Left renal cortex interstitium (tissue), 4 donors: ENCODE data around the gene PSMD13. TPM values are rescaled to one million over a fixed set of nuclear protein-coding genes. Genes with fewer than 3 reads are reported as not detected.
"Not testable (repeated sequence)": the region's sequence is repeated elsewhere in the genome, so short reads cannot be mapped to it uniquely, and the experiment has no call there.

ENCODE experiments used
- DNase-seq, 4 donors: peaks; one replicate each; pipeline ENCODE4 v3.0.0-alpha.2; 2013; ENCODE audit warnings: low read depth in 4 of 4, low spot score in 2 of 4, missing footprints in 1 of 4
- polyA plus RNA-seq, 4 donors: library from polyadenylated mRNA; unstranded; fragments of 120-200 nt; gene quantifications; one replicate each; pipeline ENCODE4 v1.2.1, GENCODE V29; 2013; ENCODE audit not compliant: insufficient read length in 4 of 4

The PSMD13 gene
- polyA plus RNA-seq, 4 donors: 132 to 167 (median 139) TPM

DNA sequence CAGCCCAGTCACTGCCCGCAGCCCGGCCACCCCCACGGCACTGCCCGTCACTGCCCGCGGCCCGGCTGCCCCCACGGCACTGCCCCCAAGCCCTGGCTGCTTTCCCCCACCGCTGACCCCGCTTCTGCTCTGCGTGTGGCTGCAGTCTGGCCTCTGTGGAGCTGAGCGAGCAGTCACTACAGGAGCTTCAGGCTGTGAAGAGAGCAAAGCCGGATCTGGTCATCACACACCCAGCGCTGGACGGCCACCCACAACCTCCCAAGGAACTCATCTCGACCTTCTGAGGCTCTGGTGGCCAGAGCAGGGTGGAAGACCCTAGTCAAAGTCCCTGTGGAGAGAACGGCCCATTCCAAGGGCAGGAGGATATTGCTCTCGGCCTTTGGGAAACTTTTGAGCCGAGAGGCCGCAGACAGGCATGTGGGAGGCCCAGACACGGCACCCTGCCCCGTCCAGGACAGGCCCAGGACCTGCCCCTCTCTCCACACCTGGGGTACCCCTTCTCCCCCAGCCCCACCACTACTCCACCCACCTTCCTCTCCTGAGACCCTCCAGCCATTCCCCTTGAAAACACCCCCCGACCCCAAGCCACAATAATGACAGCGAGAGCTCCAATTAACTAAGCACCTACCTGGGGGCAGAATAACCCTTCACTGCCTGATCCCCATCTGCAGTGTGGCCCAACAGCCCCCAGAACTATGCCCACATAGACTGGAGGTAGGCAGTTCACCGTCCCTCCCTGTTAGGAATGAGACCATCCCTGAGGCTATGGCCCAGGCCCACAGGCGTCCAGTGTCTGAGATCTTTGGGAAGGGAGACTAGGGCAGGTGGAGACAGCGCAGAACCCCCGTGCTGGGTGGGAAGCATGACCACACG, 48.5 kb downstream of the PSMD13 start:
- no peak for DNase-seq

- DNase-seq: no peak
These were observed 49.1 kb downstream of the PSMD13 start for GRCh38 chr11:285894-286220.

GRCh38 chr11:286977-287820, 50.4 kb downstream of the PSMD13 start:
- DNase-seq: not testable (repeated sequence)

GRCh38 chr11:287821-288477, 51.2 kb downstream of the PSMD13 start:
- DNase-seq: no peak

DNA sequence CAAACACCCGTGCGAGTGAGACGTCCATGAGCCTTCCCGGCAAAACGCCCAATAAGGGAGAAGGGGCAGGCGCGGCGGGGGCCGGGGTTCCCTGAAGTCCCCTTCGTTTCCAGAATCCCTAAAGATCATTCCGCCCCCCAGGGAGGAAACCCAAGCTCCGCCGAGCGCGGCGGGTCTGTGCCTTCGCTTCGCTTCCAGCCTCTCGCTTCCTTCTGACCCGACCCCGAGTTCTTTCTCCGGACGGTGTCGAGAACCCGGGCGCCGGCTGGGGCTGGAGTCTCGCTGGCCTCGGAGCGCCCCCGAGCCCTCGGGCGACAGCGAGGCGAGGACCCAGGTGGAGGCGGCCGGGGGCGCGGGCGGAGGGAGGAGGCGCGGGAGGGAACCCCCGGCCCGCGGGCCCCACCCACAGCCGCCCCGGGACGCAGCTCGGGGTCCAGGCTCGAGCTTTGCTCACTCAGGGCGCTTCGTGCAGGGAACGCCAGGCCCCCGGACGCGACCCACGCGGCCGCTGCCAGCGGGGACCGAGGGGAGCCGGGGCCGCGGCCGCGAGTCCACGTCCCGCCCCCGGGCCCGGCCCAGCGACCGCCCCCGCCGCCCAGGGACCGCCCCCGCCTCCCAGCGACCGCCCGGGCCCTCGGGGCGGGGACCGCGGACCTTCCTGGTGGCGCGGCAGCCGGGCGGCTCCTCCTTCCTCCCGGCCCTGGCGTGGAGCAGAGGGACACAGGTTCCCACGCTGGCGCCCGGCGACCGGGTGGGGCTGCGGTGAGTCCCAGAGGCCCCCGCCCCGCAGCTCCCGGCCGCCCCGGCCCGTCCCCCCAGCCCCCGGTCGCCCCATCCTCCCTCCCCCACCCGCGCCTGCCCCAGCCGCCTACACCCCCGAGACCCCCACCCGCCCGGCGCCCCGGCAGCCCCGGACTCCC, 52.0 kb downstream of the PSMD13 start, which contains the start of gene PGGHG:
Gene PGGHG, plus strand, starts transcription at position 649 of the 920 bp plus-strand sequence. CDS start 691 bp downstream, outside the sequence.
- no peak for DNase-seq

GRCh38 chr11:289398-289711, 52.6 kb downstream of the PSMD13 start:
- DNase-seq: no peak

GRCh38 chr11:289712-290620, 53.2 kb downstream of the PSMD13 start:
- DNase-seq: no peak

DNA sequence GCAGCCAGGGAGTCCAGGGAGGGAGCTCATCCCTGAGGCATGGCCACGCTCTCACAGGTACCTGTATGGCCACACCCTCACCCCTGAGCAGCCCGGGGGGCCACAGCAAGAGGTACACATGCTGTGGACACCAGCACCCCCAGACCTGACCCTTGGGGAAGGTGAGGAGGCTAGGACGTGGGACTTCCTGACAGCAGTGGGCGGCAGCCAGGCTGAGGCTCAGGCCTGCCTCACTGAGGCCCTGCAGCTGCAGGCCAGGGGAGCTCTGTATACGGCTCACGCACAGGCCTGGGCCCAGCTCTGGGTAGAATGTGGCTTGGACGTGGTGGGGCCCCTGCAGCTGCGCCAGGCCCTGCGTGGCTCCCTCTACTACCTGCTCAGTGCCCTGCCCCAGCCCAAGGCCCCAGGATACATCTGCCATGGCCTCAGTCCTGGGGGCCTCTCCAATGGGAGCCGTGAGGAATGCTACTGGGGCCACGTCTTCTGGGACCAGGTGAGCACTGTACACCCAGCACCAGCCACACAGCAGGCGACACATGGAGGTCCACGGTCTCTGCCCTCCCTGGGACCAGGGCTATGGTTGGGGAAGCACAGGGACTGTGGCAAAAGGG, 54.0 kb downstream of the PSMD13 start:
- no peak for DNase-seq

DNA sequence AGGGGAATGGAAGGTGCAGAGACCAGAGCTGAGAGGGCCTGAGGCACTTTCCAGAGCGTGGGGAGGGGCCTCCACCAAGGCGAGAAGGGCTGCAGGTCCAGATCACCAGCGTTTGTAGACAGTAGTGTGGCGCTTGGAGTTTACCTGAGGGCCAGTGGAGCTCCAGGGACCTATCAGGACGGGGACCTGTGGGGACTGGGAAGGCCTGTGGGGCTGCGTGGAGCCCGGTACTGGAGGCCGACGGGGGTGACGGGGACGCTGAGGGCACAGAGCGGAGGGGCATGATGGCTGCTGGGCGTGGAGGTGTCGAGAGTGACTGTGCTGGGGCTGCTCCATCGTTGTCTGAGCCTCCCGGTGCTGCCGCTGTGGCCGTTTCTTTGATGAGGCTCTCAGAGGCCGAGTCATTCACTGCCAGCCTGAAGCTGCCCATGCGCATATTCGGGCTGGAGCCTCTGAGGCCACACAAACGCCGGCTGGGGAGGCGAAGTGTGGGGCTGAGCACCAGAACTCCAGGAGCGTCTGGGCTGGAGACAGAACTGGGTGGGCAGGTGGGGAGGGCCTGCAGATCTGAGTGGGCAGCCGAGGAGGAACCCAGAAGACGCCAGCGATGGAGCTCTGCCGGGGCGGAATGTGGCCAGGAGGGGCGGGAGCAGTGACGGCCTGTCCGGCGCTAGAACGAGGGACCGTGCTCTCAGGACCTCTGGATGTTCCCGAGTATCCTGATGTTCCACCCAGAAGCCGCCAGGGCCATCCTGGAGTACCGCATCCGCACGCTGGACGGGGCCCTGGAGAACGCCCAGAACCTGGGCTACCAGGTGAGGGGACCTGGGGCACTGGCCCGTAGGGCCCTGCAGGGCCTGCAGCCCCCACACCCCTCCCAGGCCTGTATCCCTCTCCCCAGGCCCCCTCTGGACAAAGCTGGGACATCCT, 54.8 kb downstream of the PSMD13 start:
- no peak for DNase-seq

- no peak for DNase-seq
These were observed 55.7 kb downstream of the PSMD13 start for GRCh38 chr11:292211-293121.

GRCh38 chr11:293271-293851, 56.6 kb downstream of the PSMD13 start:
- DNase-seq: no peak

DNA sequence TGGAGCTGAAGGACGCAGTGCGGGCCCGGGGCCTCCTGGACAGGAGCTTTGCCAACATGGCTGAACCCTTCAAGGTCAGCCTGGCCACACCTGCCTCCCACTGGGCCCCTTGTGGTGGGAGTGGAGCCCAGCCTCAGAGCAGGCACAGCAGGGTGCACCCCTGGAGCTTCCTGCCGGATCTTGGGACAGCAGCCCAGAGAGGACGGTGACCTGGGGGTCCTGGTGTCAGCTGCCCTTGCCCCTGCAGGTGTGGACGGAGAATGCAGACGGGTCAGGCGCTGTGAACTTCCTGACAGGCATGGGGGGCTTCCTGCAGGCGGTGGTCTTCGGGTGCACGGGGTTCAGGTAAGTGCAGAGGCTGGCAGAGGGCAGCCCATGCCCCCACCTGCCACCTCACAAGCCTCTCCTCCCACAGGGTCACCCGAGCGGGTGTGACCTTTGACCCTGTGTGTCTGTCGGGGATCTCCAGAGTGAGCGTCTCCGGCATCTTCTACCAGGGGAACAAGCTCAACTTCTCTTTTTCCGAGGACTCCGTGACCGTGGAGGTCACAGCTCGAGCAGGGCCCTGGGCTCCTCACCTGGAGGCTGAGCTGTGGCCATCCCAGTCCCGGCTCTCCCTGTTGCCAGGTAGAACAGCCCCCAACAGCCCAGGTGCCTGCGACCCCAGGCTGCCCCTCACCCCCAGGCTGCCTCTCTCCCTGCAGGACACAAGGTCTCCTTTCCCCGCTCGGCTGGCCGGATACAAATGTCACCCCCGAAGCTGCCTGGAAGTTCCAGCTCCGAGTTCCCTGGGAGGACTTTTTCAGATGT, 57.3 kb downstream of the PSMD13 start:
- no peak for DNase-seq

GRCh38 chr11:294780-295179, 58.0 kb downstream of the PSMD13 start:
- no peak for DNase-seq

- DNase-seq: no peak
These were observed 58.8 kb downstream of the PSMD13 start for GRCh38 chr11:295351-296170.
